IgD-negative memory B cell (primary cell): Measurements from ENCODE around the gene SLC38A5. TPM values are rescaled to one million over a fixed set of nuclear protein-coding genes. Genes with fewer than 3 reads are reported as not detected.

Experiments
- H3K27ac Mint-ChIP-seq, 3 donors: one replicate each; pipeline ENCODE4 v1.8.0; 2020 to 2022; ENCODE audit warnings: mild to moderate bottlenecking in 3 of 3, mixed read lengths in 3 of 3, moderate library complexity in 1 of 3
- H3K27me3 Mint-ChIP-seq: one replicate; pipeline ENCODE4 v1.8.0; 2021; ENCODE audit warnings: mixed read lengths
- H3K36me3 Mint-ChIP-seq: one replicate; pipeline ENCODE4 v1.8.0; 2020; ENCODE audit warnings: mild to moderate bottlenecking, mixed read lengths
- H3K4me1 Mint-ChIP-seq, 3 donors: one replicate each; pipeline ENCODE4 v1.8.0; 2020 to 2022; ENCODE audit warnings: mixed read lengths in 3 of 3, mild to moderate bottlenecking in 1 of 3
- H3K4me3 Mint-ChIP-seq, 4 donors: one replicate each; pipeline ENCODE4 v1.8.0; 2020 to 2022; ENCODE audit warnings: mild to moderate bottlenecking in 4 of 4, mixed read lengths in 4 of 4, moderate library complexity in 3 of 4
- H3K9me3 Mint-ChIP-seq, 3 donors: one replicate each; pipeline ENCODE4 v1.8.0; 2020 to 2021; ENCODE audit warnings: mixed read lengths in 3 of 3, mild to moderate bottlenecking in 1 of 3
- polyA plus RNA-seq: library from polyadenylated mRNA; unstranded; fragments of 300-500 nt; fragmentation: Illumina TruSeq; gene quantifications from one replicate; pipeline ENCODE4 v1.2.3, GENCODE V29; 2021

Gene SLC38A5
- polyA plus RNA-seq, 1 donor from 2014 or later, result 9.3 TPM

DNA sequence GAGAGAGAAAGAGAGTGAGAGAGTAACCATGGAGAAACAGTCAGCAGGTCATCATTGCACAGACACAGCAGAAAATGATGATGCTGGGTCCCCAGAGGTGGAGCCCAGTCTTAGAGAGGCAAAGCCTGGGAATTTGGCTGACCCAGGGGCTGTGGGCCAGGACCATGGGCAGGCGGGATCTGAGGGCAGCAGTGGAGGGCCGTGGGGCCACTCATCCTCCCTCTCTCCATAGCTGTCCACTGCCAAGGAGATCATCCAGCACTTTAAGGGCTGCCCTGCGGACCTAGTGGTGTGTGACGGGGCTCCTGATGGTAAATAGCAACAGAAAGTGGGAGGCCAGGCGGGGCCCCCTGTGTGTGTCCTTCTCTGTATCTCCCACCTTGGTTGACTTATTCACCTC lies 8.7 kb upstream of the SLC38A5 start:
- Mint-ChIP-seq H3K36me3 (peaks cover 6% of the 10 kb centered on the region), H3K4me3 (peak overlapping the region in 1 of 4 donors; percentile 38), H3K4me1 (peaks cover 4 to 16% (median 14%) of the 10 kb centered on the region in 3 donors), H3K27ac (peak overlapping the region in 1 of 3 donors; percentile 54), H3K9me3 (no peaks in the 10 kb centered on the region), H3K27me3 (no peaks in the 10 kb centered on the region)

DNA sequence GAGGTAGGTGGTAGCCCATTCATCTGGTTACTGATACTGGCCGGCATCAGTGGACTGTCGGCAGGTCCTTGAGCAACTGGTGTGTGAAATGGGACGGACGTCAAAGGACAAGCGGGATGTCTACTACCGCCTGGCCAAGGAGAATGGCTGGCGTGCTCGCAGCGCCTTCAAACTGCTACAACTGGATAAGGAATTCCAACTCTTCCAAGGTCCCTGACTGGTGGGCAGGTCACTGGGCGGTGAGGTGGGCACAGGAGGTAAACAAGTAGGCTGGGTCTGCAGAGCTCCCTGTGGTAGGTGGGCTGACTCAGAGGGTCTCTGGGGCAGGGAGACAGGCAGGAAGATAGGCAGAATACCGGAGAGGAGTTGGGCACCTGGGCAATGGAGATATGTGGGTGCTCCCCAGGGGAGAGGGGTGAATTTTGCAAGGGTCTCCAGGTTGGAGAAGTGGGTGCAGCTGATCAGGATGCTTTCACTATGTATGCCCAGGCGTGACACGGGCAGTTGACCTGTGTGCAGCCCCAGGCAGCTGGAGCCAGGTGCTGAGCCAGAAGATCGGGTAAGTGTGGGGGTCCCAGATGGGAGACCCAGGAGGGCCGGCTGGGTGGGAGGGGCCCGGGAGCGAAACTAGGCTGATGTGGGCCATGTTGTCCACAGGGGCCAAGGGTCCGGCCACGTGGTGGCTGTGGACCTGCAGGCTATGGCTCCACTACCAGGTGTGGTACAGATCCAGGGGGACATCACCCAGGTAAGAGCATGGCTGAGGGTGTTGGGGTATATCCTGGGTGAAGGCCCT lies 8.1 kb upstream of the SLC38A5 start:
- Mint-ChIP-seq H3K9me3 (no peaks in the 10 kb centered on the region), H3K4me1 (peaks cover 4 to 16% (median 14%) of the 10 kb centered on the region in 3 donors), H3K27me3 (peaks cover 2% of the 10 kb centered on the region), H3K27ac (peak overlapping the region; percentile 46 to 87 (median 54)), H3K4me3 (peak overlapping the region in 1 of 4 donors; percentile 38), H3K36me3 (peaks cover 6% of the 10 kb centered on the region)

DNA sequence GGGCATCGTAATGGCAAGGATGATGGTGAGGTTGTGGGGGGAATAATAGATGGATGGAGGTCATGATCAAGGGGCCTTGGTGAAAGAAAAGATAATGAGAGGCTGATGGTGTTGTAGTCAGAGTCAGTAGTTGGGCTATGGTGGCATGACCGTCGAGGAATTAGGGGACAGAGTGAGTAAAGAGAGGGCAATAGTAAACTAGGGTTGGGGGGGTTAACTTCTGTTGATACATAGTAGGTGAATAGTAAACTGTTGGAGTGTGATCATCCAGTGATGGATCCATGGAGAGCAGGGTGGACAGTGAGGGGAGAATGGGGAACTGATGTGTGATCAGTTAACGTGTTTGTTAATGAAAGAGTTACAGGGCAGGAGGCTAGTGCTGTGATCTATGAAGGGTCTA lies 6.9 kb upstream of the SLC38A5 start:
- Mint-ChIP-seq H3K27ac (peak overlapping the region in 2 of 3 donors; percentile 10 to 95), H3K36me3 (peaks cover 6% of the 10 kb centered on the region), H3K4me3 (peak overlapping the region; percentile 83 to 93 (median 88)), H3K9me3 (no peaks in the 10 kb centered on the region), H3K4me1 (peaks cover 4 to 16% (median 14%) of the 10 kb centered on the region in 3 donors), H3K27me3 (peaks cover 2% of the 10 kb centered on the region)

DNA sequence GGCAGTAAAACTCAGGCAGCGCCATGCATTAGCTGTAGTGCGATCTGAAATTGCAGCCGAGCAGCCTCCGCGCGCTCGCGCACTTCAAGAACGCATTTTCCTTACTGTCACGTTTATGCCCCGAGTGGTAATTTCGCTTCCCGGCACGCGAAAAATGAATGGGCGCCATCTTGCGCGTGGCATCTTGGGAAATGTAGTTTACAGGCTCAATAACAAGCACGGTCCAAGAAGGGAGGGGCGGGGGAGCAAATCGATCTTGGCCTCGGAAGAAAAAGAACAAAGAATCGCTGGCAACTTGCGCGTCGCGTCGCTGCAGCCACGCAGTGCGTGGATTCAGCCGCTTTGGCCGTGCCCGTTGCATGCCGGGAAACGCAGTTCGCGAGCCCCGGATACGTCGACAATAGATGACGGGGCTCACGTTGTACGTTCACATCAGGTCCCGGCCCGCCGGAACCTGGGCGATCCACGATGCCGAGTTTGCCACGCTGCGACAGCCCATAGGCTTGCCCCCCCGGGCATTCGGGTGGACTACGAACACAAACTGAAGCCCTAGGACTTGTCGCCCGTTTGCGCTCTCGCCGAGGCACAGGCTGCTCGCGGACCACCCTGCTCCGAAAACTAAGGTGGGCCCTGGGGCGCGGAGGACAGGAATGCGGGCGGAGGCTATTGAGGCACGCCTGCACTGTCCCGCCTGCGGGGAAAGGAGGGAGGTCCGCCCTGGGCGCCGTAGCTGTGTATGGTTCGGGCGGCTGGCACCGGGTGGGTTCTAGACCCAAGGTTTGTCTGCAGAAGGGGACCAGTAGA lies 5.9 kb upstream of the SLC38A5 start, which contains the start of gene FTSJ1:
Gene FTSJ1 (plus strand): TSS at position 426 of the 804 bp plus-strand sequence. CDS start 1,849 bp downstream, outside the sequence.
- H3K36me3 Mint-ChIP-seq, result peaks cover 6% of the 10 kb centered on the region
- peak within 1 kb of the TSS; percentile 23 to 95 (median 93) for H3K27ac Mint-ChIP-seq
- peak within 1 kb of the TSS; percentile 83 to 93 (median 88) for H3K4me3 Mint-ChIP-seq
- peaks cover 2% of the 10 kb centered on the region for H3K27me3 Mint-ChIP-seq
- H3K4me1 Mint-ChIP-seq, result peaks cover 4 to 16% (median 14%) of the 10 kb centered on the region in 3 donors
- H3K9me3 Mint-ChIP-seq, result no peaks in the 10 kb centered on the region

DNA sequence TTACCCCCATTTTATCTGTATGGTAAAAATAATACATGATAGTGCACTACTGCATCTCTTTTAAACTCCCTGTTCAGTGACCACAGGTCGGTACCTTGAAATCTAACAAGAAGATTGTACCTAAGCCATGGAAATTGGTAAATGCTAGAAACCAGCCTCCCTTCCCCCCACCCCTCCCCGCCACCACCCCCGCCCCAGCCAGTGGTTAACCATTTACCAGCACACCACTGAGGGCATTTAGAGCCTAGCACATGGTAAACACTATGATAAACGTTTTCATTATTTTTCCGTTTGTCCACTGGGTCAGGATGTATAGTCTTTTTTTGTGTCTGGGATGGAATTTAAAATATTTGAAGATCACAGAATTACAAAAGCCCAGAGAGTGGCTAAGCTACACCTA lies 5.2 kb upstream of the SLC38A5 start:
- Mint-ChIP-seq H3K27ac (peak overlapping the region; percentile 23 to 95 (median 93)), H3K4me3 (peak overlapping the region; percentile 83 to 93 (median 88)), H3K4me1 (peaks cover 4 to 16% (median 14%) of the 10 kb centered on the region in 3 donors), H3K36me3 (peaks cover 6% of the 10 kb centered on the region), H3K27me3 (peaks cover 2% of the 10 kb centered on the region), H3K9me3 (no peaks in the 10 kb centered on the region)

DNA sequence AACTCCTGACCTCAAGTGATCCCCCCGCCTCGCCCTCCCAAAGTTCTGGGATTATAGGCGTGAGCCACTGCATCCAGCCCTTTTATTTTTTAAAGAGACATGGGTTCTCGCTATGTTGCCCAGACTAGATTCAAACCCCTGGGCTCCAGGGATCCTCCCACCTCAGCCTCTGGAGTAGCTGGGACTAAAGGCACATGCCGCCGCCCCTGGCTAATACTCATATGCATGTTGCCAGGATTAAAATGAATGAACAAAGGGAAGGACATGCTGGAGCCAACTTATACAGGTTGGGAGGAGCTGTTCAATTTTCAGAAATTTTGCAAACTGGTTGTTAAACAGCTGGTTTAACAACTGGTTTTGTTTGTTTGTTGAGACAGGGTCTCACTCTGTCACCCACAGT lies 4.5 kb upstream of the SLC38A5 start:
- H3K9me3 Mint-ChIP-seq, result no peaks in the 10 kb centered on the region
- H3K36me3 Mint-ChIP-seq, result peaks cover 4% of the 10 kb centered on the region
- H3K4me3 Mint-ChIP-seq, result peak overlapping the region in 1 of 4 donors; percentile 83
- H3K27me3 Mint-ChIP-seq, result peaks cover 2% of the 10 kb centered on the region
- peak overlapping the region in 1 of 3 donors; percentile 57 for H3K27ac Mint-ChIP-seq
- peaks cover 4 to 16% (median 15%) of the 10 kb centered on the region in 3 donors for H3K4me1 Mint-ChIP-seq

DNA sequence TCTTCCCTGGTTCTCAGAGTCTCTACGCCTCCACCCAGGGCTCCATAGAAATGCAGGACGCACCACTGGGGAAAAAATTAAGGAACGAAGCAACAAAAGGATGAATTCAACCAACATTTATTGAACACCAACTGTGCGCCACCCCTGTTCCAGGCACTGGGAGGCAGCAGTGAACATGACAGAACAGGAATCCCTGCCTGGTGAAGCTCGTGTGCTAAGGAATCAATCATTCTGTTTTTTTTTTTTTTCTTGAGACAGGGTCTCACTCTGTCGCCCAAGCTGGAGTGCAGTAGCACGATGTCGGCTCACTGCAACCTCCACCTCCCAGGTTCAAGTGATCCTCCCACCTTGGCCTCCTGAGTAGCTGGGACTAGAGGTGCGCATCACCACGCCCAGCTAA lies 4.1 kb upstream of the SLC38A5 start:
- H3K4me3 Mint-ChIP-seq, result peak overlapping the region in 1 of 4 donors; percentile 49
- H3K9me3 Mint-ChIP-seq, result no peaks in the 10 kb centered on the region
- no peak overlapping the region for H3K27ac Mint-ChIP-seq
- peaks cover 5% of the 10 kb centered on the region for H3K36me3 Mint-ChIP-seq
- peaks cover 2% of the 10 kb centered on the region for H3K27me3 Mint-ChIP-seq
- peaks cover 4 to 18% (median 18%) of the 10 kb centered on the region in 3 donors for H3K4me1 Mint-ChIP-seq

DNA sequence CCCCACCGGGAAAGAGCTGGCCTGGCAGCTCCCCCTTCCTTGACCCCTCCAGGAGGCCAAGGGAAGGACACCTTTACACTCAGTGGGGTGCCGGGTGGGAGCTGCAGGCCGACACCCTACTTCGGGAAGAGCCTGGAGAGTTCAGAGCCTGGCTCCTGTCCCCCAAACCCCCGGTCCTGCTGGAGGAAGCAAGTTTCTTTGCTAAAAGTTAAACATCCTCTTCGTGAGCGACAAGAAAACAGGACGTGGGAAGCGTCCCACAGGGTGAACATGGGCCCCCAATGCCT lies 3.6 kb upstream of the SLC38A5 start:
- H3K4me1 Mint-ChIP-seq, result peaks cover 4 to 18% (median 17%) of the 10 kb centered on the region in 3 donors
- H3K27me3 Mint-ChIP-seq, result peaks cover 2% of the 10 kb centered on the region
- H3K4me3 Mint-ChIP-seq, result no peak overlapping the region
- peaks cover 5% of the 10 kb centered on the region for H3K36me3 Mint-ChIP-seq
- H3K27ac Mint-ChIP-seq, result no peak overlapping the region
- no peaks in the 10 kb centered on the region for H3K9me3 Mint-ChIP-seq

DNA sequence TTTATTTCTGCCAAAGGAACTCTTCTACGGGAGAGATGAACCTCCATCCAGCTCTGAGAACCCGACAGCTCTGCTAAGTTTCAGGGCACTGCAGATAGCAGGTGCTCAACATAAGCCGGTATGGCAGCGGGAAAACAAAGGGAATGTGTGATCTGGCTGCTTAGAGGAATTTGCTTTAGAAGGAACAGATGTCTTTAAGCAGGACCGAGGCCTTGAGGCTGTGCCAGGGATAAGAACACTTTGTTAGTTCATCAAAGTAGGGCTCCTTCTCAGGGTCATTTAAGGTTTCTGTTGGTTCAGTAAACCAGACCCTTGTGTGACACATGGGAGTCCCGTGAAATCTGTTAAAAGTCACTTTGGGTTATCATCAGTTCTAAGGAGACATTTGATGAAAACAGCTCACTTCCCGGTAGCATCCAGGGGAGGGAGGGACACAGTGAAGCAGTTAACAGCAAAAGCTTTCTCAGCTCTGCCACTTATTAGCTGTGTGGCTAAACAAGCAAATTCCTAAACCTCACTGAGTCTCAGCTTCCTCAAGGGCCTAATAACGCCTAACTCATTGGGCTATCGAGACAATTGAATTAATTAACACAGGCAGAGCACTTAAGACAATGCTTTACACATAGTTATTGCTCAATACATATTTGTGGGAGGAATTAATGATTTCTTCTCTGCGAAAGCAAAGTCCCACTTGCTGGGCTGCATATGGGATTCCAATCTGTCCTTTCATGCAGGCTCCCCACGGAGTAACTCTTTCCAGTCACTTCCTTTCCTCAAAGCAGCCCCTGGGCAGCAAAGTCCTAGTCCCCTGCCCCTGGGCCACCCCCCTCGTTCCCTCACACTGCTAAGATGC lies 3.0 kb upstream of the SLC38A5 start:
- H3K4me1 Mint-ChIP-seq, result peaks cover 4 to 18% (median 15%) of the 10 kb centered on the region in 3 donors
- H3K27ac Mint-ChIP-seq, result no peak overlapping the region
- H3K4me3 Mint-ChIP-seq, result no peak overlapping the region
- peaks cover 5% of the 10 kb centered on the region for H3K36me3 Mint-ChIP-seq
- H3K27me3 Mint-ChIP-seq, result peaks cover 2% of the 10 kb centered on the region
- no peaks in the 10 kb centered on the region for H3K9me3 Mint-ChIP-seq

DNA sequence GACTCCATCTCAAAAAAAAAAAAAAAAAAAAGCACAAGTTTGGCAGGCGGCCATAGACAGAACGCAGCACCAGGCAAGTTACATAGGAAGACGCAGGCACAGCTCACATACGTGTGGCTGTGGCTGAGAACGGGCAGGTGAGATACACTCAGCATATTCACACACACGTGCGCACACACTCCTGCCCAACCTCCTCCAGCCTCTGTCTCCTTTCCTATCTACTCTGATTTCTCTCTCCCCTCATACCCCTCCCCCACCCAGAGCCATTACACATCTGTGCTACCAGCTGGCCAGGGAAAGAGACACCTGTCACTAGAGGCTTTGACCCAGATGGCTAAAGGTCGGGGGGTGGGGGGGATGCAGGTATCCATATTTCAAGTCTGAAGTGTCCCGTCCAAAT lies 2.2 kb upstream of the SLC38A5 start:
- H3K36me3 Mint-ChIP-seq, result peaks cover 3% of the 10 kb centered on the region
- peaks cover 4 to 17% (median 12%) of the 10 kb centered on the region in 3 donors for H3K4me1 Mint-ChIP-seq
- H3K4me3 Mint-ChIP-seq, result no peak overlapping the region
- H3K27me3 Mint-ChIP-seq, result peaks cover 3% of the 10 kb centered on the region
- no peak overlapping the region for H3K27ac Mint-ChIP-seq
- H3K9me3 Mint-ChIP-seq, result no peaks in the 10 kb centered on the region

DNA sequence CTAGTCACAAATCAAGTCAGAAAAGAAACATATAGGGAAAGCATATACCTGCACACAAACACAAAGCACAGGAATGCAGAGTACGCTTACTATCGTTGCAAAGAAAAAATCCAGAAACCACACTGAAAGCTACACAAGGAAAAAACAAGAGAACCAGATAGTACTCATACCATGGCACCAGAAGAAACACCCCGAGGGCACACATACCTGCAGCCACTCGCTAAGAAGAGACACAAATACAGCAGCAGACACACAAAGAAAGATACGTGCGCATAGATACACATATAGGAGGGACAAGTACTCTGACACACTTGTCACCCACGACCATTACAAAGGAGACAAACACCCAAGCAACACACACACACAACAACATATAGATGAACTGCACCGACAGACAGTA lies 1.4 kb upstream of the SLC38A5 start:
- Mint-ChIP-seq H3K4me1 (peaks cover 4 to 12% (median 8%) of the 10 kb centered on the region in 3 donors), H3K4me3 (peak overlapping the region in 1 of 4 donors; percentile 13), H3K36me3 (peaks cover 1% of the 10 kb centered on the region), H3K27me3 (peaks cover 3% of the 10 kb centered on the region), H3K27ac (peak overlapping the region in 1 of 3 donors; percentile 29), H3K9me3 (no peaks in the 10 kb centered on the region)

DNA sequence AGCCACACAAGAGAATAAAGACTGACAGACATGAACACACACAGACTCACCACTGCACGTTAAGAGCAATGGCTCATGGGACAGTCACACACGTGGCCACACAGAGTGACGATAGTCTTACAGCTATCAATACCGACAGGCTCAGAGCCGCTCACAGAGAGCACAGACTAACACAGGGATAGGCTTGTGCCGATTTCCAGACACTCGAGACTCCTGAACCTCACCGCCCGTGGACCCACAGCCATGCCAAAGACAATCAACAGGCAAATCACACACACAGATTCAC lies 716 bp upstream of the SLC38A5 start:
- H3K36me3 Mint-ChIP-seq, result peaks cover 2% of the 10 kb centered on the region
- H3K27ac Mint-ChIP-seq, result no peak overlapping the region
- peaks cover 5% of the 10 kb centered on the region for H3K27me3 Mint-ChIP-seq
- no peak overlapping the region for H3K4me3 Mint-ChIP-seq
- H3K9me3 Mint-ChIP-seq, result no peaks in the 10 kb centered on the region
- peaks cover 3 to 11% (median 8%) of the 10 kb centered on the region in 3 donors for H3K4me1 Mint-ChIP-seq

DNA sequence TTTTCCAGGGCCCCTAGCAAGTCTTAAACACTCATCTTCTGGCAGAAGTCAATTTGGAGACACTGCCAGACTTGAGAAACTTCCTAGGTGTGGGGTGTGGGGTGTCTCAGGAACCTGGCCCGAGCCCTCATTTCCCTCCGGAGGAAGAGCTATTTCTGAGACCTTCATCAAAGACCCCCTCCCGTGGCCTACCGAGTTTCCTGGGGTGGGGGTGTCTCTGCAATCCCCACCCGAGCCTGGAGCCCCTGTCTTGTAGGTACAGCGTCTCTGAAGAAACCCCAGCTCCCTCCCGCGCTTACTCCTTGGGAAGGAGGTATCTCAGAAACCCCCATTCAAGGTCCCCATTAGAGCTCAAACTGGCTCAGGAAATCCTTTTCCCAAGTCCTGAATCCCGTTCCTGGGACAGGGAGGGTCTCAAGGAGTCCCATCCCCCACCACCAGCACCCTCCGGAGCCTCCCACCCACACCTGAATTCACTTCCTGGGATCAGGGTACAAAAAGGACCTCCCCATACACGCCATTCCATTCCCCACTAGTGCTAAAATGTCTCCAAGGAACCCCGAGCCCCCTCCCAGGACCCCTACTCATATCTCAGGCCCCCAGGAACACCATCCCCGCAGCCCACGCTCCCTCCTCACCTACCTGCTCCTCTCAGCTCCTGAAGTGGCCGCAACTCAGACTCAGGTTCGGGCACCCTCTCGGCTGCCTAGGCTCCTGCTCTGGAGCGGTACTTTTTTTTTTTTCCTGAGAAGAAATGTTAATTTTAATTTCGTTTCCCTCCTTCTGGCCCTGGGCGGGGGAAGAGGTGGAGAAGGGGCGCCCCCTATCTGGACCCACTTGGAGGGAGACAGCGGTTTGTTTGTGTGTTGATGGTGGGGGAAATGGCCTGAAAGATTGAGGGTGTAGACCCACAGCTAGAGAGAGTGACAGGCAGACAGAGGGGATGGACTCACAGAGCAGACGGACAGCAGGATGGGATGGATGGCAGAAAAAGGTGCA lies 1.1 kb downstream of the SLC38A5 start:
- H3K9me3 Mint-ChIP-seq, result no peaks in the 10 kb centered on the region
- H3K36me3 Mint-ChIP-seq, result peaks cover 6% of the 10 kb centered on the region
- H3K4me3 Mint-ChIP-seq, result peak overlapping the region; percentile 73 to 95 (median 87)
- H3K4me1 Mint-ChIP-seq, result peaks cover 0 to 8% (median 4%) of the 10 kb centered on the region in 3 donors
- H3K27ac Mint-ChIP-seq, result peak overlapping the region in 1 of 3 donors; percentile 87
- H3K27me3 Mint-ChIP-seq, result peaks cover 5% of the 10 kb centered on the region
